GM21367 (cell line): ENCODE measurements around the gene TXNL1.

Experiments
- ATAC-seq: cut with Tn5 transposase; IDR thresholded peaks from one replicate; pipeline ENCODE4 v1.9.1; 2021; ENCODE audit not compliant: unreplicated experiment

The TXNL1 gene

GRCh38 chr18:56570978-56571377 lies 67.4 kb downstream of the TXNL1 start:
- ATAC-seq = no peak

- ATAC-seq = no peak
Observed at GRCh38 chr18:56569416-56569815, 69.0 kb downstream of the TXNL1 start.

DNA sequence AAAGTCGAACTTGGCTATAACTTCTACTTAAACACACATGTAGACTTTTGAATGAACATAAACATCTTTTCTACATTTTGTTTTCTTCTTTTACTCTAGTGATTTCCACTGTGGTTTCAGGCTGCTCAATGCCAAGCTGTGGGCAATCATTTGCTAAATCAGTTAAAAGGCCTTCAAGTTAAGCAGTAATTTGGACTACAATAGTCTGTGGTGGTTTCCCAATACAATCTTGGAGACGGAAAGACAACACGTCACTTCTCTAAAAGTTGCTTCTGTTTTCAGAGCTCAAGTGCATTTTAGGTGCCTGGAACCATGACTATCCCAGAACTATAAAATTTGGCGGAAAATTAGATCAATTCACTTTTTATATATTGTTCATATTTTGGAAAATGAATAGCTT lies 69.4 kb downstream of the TXNL1 start:
- ATAC-seq = no peak

GRCh38 chr18:56565551-56566345 lies 72.6 kb downstream of the TXNL1 start:
- ATAC-seq = no peak

DNA sequence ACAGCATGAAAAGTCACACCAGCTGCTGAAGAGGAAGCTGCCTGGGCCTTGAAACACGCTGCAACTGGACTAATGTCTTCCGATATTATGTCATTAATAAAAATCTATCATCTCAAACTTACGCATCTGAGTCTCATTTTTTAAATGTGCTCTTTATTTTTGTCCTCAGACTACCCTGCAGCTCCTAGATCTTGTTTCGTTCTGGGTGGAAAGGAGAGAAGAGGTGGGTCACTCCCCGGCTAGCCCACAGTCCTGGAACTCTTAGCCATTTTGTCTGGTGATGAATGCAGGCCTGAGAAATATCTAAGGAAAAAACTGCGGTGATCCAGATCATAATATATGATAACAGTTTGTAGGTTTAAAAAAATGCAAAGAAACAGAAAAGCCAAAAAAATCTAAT lies 73.3 kb downstream of the TXNL1 start:
- ATAC-seq = no peak

GRCh38 chr18:56563568-56563967 lies 74.8 kb downstream of the TXNL1 start:
- no peak for ATAC-seq

DNA sequence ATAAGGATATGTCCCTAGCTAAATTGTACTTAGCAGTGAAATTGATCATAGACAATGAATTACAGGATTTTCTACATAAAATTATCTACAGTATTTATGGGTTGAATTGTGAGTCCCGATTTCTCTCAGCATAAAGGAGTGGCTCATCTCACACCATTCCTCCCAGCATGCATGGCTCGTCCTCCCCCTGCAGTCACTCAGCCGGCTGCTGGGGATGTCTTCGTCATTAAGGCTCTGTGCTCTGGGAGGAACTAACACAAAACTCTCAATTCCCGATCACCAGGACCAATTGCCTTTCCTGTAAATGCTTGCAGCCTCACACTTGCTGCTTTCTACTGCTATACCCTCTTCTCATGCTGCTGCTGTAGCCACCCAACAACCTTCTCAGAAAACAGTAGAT lies 75.9 kb downstream of the TXNL1 start:
- no peak for ATAC-seq

DNA sequence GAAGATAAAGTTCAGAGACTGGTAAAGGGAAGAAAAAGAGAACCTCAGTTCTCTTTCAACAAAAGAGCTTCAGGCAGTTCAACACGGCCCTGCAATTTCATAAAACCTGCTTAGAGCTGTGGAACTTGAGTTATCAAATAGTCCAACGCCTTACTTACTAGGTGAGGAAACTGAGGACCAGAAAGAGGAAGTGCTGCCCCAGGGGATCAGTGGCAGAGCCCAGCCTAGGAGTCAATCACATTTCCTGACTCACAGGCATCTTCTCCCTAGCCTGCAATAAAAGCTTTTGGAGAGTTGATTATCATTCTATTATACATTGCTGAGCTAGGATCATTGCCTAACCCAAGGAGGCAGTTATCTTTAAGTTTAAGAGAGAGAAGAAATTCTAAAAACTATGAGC lies 77.4 kb downstream of the TXNL1 start:
- ATAC-seq = no peak

DNA sequence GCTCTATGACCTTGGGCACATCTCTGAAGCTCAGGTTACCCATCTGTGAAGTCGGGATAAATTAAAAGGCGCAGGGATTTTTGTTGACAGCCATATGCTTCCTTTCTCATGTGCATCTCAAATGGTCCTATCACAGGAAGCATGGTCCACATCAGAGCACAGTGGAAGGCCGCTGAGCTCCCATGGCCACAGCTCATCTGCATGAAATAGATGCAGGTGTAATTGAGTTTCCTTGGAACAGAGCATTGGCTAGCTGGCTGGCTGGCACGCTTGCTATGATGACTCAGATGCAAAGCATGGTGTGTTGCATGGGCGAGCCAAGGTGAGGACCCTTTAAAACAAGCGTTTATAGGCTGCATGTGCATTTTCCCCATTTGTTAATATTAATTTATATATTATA lies 79.3 kb downstream of the TXNL1 start:
- no peak for ATAC-seq

- ATAC-seq = no peak
Observed at GRCh38 chr18:56556907-56557306, 81.5 kb downstream of the TXNL1 start.

DNA sequence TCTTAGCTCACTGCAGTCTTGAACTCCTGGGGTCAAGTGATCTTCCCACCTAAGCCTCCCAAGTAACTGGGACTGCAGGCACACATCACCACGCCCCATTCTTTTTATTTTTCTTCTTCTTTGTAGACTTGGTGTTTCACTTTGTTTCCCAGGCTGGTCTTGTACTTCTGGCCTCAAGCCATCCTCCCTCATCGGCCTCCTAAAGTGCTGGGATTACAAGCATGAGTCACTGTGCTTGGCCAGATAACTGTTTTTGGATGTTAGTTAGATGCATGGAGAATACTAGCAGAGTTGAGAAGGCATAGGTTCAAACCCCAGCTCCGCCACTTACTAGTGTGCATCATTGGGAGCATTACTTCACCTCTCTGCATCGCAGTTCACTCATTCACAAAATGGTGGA lies 88.3 kb downstream of the TXNL1 start:
- ATAC-seq = no peak
